Kidney (tissue), 14 donors: ENCODE data around the gene RAD51B. TPM values are rescaled to one million over a fixed set of nuclear protein-coding genes. Genes with fewer than 3 reads are reported as not detected.
A peak's percentile ranks its signal among the peaks of the same experiment; 100 is the strongest.

ENCODE experiments used
- DNase-seq, 5 donors: peaks; one replicate each; pipeline ENCODE4 v3.0.0-alpha.2; 2013 to 2020
- FAIRE-seq: peaks from 2 replicates; lab custom pipeline; 2012; peaks lifted over from hg19 to GRCh38; lab: Jason Lieb, UNC
- H3K27ac ChIP-seq, 2 donors: one replicate each; pipeline ENCODE4 v1.7.0; 2013; ENCODE audit warnings: low read depth in 2 of 2, low read length in 2 of 2, inconsistent platforms in 1 of 2
- H3K27me3 ChIP-seq: one replicate; pipeline ENCODE4 v1.7.1; 2013; ENCODE audit warnings: low read length, inconsistent platforms; ENCODE audit not compliant: control insufficient read depth, insufficient read depth
- H3K36me3 ChIP-seq, 3 donors: one replicate each; pipeline versions ENCODE4 v1.7.0 to v1.7.1; 2013; ENCODE audit warnings: low read length in 3 of 3, control low read depth in 1 of 3, inconsistent platforms in 1 of 3; ENCODE audit not compliant: insufficient read depth in 3 of 3, control insufficient read depth in 2 of 3
- H3K4me1 ChIP-seq, 3 donors: one replicate each; pipeline versions ENCODE4 v1.7.0 to v1.7.1; 2013; ENCODE audit warnings: low read length in 3 of 3, inconsistent platforms in 1 of 3, low read depth in 1 of 3; ENCODE audit not compliant: control insufficient read depth in 2 of 3, insufficient read depth in 2 of 3
- H3K4me3 ChIP-seq, 3 donors: one replicate each; pipeline versions ENCODE4 v1.7.0 to v1.8.1; 2013; ENCODE audit warnings: low read length in 3 of 3, control low read depth in 1 of 3, inconsistent platforms in 1 of 3
- H3K9ac ChIP-seq, 3 donors: one replicate each; pipeline versions ENCODE4 v1.7.0 to v1.7.1; 2013; ENCODE audit warnings: low read length in 3 of 3, control low read depth in 1 of 3, inconsistent platforms in 1 of 3
- H3K9me3 ChIP-seq, 3 donors: one replicate each; pipeline versions ENCODE4 v1.7.0 to v1.7.1; 2013; ENCODE audit warnings: low read length in 3 of 3, control low read depth in 1 of 3, inconsistent platforms in 1 of 3; ENCODE audit not compliant: control insufficient read depth in 2 of 3, insufficient read depth in 1 of 3
- CTCF ChIP-seq: IDR thresholded peaks from 3 replicates; pipeline ENCODE4 v1.5.1; 2012; ENCODE audit warnings: mild to moderate bottlenecking, moderate library complexity, borderline replicate concordance; ENCODE audit not compliant: insufficient read depth; ENCODE audit errors: extremely low read depth
- intact Hi-C: fragments of 100-400 bp; cut with DNase I; formaldehyde crosslinking; loops from one replicate; pipeline ENCODE4 v1.11.1; 2022
- polyA plus RNA-seq: library from polyadenylated mRNA; stranded (reverse); fragments of 350-450 nt; fragmentation: Illumina TruSeq; extraction: RNeasy Lipid Tissue Mini Kit (QIAGEN cat#74804); gene quantifications from one replicate; pipeline ENCODE4 v1.2.3, GENCODE V29; 2014; ENCODE audit warnings: low read depth, low replicate concordance; ENCODE audit not compliant: insufficient read depth
- total RNA-seq: library from RNA; stranded (reverse); fragmentation: NEBNext Ultra II Directional; extraction: Animal tissue kit (Norgen Biotek cat#: 25700); gene quantifications from one replicate; pipeline ENCODE4 v1.2.1, GENCODE V29; 2021
- donor health status: control.
- donor health status: control.
- donor health status: control.
- donor health status: control.
- donor health status: control.
- donor health status: DM: yes; HTN: yes; CAD: no.
- donor health status: Normal renal cell carcinoma (clear cell type).

Gene RAD51B
- total and polyA plus RNA-seq, 2 donors from 2014 or later, result 6.9 to 18.0 TPM

GRCh38 chr14:68166731-68167382, 347.3 kb downstream of the RAD51B start:
- Histone ChIP-seq H3K9ac (no peak overlapping the region), H3K36me3 (no peaks in the 10 kb centered on the region), H3K27ac (peak overlapping the region in 1 of 2 donors; percentile 52), H3K9me3 (no peaks in the 10 kb centered on the region), H3K4me3 (no peak overlapping the region), H3K27me3 (no peaks in the 10 kb centered on the region), H3K4me1 (peaks cover 0 to 33% (median 9%) of the 10 kb centered on the region in 3 donors)
- DNase-seq, result no peak
- intact Hi-C loops, result no loop called here
- TF ChIP-seq CTCF, result no peak
- FAIRE-seq, result no peak

- no peak overlapping the region for H3K4me3 ChIP-seq
- no peak for DNase-seq
- no peaks in the 10 kb centered on the region for H3K27me3 ChIP-seq
- no peak for TF ChIP-seq CTCF
- peaks cover 3 to 33% (median 14%) of the 10 kb centered on the region in 3 donors for H3K4me1 ChIP-seq
- H3K9ac ChIP-seq, result no peak overlapping the region
- no peaks in the 10 kb centered on the region for H3K9me3 ChIP-seq
- FAIRE-seq, result no peak
- peak overlapping the region in 1 of 2 donors; percentile 52 for H3K27ac ChIP-seq
- H3K36me3 ChIP-seq, result no peaks in the 10 kb centered on the region
- intact Hi-C loops, result no loop called here
Measured at GRCh38 chr14:68167383-68168087, 348.0 kb downstream of the RAD51B start.

- peak overlapping the region in 1 of 2 donors; percentile 5 for H3K27ac ChIP-seq
- H3K27me3 ChIP-seq, result no peaks in the 10 kb centered on the region
- H3K4me3 ChIP-seq, result no peak overlapping the region
- no peak for FAIRE-seq
- H3K36me3 ChIP-seq, result no peaks in the 10 kb centered on the region
- no peak overlapping the region for H3K9ac ChIP-seq
- intact Hi-C loops, result no loop called here
- H3K9me3 ChIP-seq, result no peaks in the 10 kb centered on the region
- peaks cover 7 to 36% (median 22%) of the 10 kb centered on the region in 3 donors for H3K4me1 ChIP-seq
- peak in 2 of 5 donors; percentile 63 to 69 for DNase-seq
- TF ChIP-seq CTCF, result no peak
Measured at GRCh38 chr14:68168460-68169109, 349.0 kb downstream of the RAD51B start.
